Glomerular visceral epithelial cell (primary cell): ENCODE measurements around the gene CTRL.
"Not testable (repeated sequence)": the region's sequence is repeated elsewhere in the genome, so short reads cannot be mapped to it uniquely, and the experiment has no call there.

Source experiments
- DNase-seq: peaks from one replicate; pipeline ENCODE4 v3.0.0-alpha.2; 2016; ENCODE audit errors: extremely low spot score

Gene CTRL

DNA sequence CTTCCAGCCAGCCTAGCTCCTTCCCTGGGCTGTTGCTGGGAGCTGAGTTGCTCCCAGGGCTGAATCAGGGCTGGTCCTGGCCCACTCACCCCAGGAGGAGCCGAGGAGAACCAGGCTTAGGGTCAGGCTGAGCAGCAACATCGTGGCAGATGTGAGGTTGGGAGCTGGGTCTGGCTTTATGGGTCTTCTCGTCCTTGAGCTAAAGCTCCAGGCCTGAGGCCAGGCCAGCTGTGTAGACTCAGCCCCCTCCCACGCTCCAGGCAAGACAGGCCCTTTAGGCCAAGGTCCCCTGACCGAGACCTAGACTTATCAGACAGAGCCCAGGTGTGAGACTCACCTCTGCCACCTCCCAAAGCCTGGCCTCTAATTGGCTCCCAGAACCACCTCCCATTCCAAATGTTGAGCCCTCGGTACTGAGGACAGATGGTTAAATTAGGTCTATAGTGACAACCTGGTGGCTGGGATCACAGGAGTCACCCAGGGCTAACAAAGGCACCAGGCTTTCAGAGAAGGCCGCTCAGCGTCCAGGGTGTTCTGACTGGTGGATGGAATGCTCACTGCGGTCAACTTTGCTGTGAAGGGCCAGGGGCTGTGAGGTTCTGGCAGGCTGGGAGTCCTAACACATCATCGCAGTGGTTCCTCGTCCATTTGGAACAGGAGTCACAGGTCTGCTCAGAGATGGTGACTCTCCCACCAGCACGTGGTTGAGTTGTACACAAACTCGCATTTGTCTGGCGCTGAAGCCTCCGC lies at the start of gene CTRL:
Gene CTRL, minus strand, starts transcription at position 151 of the 750 bp plus-strand sequence. Its CDS starts 10 bp downstream, at position 141.
- DNase-seq: no peak

DNA sequence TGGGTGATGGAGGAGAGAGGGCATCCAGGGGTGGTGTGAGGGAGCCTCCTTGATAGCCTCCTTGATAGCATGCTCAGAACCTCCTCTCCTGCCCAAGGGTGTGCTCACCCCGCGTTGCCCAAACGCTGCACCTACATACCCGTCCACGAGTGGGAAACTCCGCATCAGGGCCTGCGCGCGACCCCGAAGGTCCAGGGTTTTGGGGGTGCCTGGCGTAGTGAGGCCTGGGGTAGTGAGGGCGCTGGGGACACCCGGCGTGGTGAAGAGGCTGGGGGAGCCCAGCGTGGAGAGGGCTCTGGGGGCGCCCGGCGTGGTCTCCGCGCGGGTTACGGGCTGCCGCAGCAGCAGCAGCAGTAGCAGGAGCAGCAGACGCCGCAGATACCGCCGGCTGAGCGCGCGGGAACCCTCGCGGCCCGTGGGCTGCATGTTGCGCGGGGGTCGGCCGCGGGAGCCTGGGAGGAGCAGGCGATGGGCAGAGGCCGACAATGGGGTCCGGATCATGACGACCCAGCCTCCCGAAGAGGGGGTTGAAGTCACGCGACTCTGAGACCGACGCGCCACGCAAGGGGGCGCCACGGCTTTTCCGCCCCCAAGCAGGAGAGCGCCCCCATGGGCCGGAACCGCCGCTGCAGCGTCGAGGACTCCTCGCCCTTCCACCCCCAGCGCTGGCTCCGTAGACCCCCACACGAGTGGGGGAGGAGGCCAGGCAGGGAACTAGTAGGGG lies 48.5 kb upstream of the CTRL start, which contains the start of gene DPEP3:
Gene DPEP3, minus strand, starts transcription at position 545 of the 724 bp plus-strand sequence. Its CDS starts 119 bp downstream, at position 426.
- DNase-seq: no peak

DNA sequence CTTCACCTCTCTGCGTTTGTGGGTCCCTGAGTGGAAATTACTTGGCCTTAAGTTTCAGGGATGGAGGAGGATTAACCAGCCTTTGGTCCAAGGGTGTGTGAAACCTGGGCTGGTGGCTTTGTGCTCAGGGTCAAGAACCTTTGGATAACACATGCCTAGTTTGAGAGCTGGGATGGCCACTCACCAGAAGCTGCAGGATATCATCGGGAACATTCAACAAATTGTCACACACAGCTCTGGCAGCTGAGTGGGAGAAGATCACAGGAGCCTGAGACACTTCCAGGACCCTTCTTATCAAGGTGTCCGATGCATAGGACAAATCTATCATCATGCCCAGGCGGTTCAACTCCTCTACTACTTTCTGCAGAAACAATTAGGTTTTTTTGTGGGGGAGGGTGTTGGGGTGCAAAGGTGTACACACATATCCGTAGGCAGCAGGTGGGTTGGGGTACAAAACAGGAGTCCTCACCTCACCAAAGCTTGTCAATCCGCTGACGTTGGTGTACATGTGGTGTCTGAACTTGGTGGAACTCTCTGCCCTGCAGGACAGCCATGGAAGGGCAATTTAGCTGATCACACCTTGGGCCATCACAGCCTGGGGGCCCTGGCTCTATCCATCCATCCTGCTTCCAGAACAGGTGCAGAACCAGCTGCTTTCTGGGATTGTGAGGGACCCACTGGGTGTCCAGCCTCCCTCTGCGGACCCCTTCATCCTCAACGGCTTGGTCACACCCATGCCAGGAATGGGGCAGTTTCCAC lies 46.0 kb upstream of the CTRL start:
- DNase-seq: no peak

DNA sequence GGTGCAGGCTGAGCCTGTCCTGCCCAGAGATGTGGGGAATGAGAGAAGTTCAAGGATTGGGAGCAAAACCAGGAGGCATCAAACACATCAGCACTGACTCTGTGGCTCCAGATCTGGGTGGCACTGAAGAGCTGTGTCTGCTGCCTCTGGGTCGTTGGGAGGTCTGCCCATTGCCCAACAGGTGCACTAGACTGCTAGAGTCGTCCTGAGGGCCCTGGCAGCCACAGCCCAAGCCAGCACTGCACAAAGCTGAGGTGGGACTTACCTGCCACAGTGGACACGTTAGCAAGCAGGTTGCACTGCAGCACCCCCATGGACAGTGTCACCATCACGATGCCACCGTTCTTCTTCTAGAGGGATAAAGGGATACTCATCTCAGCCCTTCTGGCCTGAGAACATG lies 45.3 kb upstream of the CTRL start:
- no peak for DNase-seq

DNA sequence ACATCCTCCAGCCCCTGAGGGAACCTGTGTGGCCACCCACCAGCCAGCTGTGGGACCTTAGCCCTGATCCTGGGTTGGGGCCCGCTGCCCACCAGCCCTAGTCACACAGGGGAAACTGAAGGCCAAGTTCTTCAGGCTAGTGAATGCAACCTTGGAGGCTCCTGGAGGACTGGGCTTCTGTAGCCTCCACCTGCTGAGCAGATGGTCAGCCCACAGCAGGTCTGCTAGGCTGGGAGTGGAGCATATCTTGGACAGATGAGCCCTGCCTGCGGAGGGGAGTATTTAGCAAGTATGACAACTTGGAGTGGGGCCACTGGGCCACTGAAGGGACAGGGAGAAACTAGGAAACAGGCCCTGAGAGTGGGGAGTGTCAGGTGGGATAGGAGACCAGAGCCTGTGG lies 44.5 kb upstream of the CTRL start:
- no peak for DNase-seq

DNA sequence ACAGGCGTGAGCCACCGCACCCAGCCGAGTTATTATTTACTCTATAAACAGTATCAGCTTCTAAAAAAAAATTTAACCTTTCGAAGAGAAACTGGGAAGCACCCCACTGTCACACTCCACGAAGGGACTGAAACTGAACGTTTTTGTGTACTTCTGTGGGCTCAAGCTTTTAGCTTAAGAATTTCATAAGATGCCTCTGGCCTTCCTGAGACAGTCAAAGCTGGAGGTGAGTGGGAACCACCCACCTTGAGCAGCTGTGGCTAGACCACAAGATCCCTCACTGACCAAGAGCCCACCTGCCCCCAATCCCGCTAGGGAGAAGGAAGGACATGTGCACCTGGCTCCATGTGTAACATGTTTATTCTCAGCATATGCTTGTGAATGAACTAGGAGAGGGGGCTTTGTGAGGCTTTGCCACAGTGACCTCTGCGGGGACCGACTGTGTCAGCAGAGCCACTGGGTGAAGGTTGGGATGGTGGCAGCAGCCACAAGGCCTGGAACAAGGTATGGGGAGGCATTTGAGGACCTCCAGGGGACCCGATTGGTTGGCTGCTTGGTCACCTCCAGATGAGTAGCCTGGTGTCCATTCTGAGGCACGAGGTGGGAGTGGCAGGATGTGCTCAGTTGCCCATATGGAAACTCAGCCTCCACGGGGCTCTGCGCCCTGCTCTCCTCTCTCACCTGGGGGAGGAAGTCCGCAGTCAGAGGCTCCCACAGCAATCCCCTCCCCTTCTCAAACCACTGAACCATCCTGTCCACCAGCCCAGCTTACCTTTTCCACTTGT lies 43.9 kb upstream of the CTRL start:
- DNase-seq: no peak

DNA sequence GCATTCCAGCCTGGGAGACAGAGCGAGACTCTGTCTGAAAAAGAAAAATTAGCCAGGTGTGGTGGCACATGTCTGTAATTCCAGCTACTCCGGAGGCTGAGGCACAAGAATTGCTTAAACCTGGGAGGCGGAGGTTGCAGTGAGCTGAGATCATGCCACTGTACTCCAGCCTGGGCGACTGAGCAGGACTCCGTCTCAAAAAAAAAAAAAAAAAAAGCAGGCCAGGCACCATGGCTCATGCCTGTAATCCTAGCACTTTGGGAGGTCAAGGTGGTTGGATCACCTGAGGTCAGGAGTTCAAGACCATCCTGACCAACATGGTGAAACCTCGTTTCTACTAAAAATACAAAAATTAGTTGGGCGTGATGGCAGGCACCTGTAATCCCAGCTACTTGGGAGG lies 40.6 kb upstream of the CTRL start:
- not testable (repeated sequence) for DNase-seq

DNA sequence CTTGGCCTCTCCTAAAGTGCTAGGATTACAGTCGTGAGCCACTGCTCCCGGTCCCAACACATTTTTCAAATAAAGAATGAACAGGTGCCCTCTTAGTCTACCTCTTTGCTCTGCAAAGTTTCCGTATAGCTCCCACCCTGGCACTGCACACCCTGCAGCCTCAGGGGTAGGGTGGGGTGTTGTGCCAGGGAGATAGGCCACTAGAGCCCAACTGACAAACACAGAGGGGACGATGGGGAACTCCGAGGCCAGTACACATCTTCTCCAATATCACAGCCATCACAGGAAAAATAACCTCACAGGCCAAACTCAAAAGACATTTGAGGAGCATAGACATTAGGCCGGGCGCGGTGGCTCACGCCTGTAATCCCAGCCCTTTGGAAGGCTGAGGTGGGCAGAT lies 39.4 kb upstream of the CTRL start:
- no peak for DNase-seq

DNA sequence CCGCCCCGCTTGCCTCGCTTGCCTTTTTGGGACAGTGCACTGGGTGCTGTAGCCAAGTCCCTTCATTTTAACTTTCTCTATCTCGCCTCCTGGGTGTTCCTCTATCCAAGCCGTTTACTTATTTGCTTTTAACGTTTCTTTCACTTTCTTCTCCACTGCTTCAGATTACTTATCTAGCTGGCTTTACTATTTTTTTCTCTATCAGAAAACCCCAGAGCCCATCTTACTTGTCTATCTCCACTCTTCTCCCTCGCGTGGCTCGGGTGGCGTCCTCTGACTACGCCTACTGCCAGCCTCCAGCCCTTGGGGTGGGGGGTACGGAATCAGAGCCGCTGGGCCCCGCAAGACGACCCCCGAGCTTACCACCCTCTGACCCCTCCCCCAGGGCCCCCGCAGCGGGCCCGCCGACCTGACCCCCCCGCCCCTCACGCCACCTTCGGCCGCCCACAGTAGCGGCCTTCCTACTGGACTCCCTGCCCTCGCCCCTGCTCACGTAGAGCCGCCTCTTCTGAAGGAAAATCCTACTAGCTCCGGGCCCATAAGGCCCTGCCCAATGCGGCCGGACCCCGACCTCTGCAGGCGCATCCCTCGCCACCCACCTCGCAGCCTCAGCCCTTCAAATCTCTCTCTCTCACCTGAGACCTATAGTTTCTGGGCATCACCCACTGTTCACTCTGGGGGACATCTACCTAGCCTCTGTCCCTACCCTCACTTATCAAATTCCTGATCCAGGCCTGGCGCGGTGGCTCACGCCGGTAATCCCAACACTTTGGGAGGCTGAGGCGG lies 37.8 kb upstream of the CTRL start:
- no peak for DNase-seq

DNA sequence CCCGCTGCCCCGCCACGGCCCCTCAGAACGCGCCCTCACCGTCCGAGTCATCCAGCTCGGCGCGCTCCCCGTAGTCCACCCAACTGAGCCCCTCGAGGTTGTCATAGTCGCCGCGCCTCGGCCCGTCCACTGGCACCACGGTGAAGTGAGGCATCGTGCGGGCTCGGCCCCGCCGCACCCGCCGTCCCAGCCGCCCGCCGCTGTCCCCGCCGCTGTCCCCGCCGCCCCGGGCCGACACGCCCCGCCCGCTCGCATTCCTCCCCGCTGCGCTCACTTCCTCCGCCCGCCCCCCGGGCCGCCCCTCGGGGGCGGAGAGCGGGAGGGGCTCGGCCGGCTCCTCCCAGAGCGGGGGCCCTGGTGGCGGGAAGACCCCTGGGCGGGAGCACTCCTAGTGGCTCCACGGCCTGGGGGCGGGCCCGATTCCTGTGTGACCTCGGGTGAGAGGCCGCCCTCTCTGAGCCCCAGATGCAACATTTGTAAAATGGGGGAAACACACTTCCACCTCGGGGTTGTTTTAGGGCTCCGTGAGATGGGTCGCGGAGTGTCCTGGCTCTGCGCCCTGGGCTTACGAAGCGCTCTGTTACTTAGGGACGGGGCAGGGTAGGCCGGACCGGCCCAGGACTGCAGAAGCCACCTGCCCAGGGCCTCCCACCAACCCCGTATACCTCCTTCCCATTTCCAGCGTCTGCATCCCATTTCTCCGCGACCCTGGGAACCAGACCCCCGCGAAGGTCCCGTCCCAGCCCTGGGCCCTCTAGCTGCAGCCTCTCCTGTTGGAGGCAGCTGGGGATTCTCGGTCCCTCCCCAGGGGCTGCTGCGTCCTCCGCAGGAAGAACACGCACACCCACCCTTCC lies 37.0 kb upstream of the CTRL start, which contains the start of gene SLC12A4:
Gene SLC12A4, minus strand, starts transcription at position 238 of the 854 bp plus-strand sequence. Its CDS starts 84 bp downstream, at position 154.
- peak; percentile 83 for DNase-seq

DNA sequence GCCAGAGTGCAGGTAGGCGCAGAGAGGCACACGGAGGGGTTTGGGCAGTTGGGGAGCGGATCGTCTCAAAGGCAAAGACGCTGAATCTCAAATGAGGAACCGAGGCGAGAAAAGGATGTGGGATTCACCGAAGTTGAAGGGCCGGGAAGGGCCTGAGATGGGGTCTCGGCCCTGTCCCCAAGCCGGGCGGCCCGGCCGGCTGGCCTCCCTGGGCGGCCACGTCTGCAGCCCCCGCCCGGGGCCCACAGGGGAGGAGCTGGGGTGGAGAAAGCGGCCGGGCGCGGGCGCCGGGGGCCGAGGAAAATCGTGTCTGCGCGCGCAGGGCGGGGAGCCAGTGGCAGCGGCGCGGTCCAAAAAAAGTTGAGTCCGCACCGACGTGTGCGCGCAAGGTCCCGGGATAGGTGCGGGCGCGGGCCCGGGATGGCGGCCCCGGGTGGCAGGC lies 36.3 kb upstream of the CTRL start:
- DNase-seq: peak; percentile 25

DNA sequence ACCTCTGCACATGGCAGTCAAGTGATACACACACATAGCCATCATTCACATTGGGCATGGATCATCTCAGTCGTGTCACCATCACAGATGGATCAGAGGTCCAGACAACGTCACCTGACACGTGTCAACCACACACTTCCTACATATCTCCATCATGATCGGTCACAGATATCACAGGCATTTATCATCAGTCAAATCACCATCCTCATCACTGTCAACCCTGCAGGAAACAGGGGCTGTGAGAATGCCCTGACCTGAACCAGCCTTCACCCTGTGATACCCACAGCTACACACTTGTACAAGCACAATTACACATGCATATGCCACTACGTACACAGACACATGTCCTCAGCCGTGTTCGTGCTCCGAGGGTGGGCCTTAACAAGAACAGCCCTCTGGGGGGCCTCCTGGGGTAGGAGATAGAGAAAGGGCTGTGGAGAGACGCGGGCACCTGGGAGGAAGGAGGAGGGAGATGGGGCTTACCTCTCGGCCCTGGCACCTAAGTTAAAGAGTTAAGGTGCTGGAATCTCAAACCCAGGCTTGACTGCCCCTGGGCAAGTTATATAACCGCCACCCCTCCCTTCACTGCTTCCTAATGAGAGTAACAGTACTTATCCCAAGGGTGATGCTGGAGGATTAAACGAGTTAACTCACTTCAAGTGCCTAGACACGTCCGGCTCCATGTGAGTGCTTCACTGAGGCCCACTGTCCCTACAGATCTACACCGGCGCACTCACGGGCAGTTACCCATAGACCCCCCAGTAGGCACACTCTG lies 35.7 kb upstream of the CTRL start:
- DNase-seq: no peak

DNA sequence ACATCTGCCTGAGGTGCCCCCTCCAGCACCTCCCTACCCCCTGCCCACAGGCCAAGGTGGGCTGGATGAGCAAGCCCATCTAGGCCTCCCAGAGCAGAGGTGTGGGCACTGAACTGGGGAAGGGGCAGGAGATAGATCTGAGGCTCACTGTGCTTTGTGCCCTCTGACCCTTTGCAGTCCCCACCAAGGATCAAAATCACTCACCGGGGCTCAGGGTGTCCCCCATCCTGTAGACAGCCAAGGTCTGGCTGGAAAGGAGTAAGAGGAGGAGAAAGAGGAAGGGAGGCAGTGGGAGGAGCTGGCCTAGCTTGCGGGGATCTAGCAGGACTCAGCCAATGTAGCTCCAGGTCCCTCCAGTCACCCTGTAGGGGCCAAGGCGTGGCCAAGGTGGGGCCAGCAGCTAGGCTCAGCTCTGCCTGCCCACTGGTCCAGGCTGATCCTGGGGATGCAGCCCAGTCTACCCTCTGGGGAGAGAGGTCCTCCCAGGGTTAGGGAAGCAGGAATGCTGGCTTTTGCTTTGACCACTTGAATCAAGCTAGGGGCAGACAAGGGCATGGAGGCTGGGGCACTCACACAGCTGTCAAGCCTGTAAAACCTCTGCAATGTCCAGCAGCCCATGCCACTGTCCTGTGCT lies 35.0 kb upstream of the CTRL start:
- DNase-seq: peak; percentile 49

DNA sequence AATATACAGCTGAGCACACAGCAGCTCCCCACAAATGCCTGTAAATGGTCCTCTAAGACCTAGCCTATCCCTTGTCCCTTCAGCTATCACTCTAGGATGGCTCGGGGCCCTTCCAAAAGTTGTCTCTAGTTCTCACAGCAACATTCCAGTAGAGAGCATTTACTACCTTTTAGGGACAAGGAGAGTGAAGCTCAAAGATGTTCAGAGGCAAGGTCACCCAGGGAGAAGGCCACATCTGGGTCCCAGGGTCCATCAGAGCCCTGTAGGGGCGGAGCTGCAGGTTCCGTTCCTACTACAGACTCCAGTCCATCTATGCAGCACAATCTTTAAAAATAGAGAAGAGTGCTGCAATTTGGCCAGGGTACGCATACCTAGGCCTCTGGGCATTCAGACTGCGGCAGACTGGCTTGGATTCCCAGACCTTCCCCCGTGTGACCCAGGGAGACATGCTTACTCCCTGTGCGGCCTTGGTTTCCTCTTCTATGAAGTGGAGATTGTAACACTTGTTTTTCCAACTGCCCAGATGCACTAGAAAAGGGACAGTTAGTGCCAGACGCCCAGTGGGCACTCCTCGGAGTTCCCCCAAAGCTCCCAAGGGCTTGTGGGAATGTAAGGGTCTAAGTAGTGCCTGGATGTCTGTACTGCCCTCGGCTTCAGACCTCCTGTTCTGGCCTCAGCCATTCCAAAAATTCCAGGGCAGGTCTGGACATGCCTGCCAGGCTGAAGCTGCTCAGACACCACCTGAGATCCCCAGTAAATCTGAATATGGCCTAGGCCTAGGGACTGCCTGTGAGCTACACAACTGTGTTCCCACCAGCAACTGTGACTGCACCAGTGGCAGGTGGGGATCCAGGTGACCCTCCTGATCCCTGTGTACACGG lies 34.2 kb upstream of the CTRL start:
- DNase-seq: peak; percentile 39

DNA sequence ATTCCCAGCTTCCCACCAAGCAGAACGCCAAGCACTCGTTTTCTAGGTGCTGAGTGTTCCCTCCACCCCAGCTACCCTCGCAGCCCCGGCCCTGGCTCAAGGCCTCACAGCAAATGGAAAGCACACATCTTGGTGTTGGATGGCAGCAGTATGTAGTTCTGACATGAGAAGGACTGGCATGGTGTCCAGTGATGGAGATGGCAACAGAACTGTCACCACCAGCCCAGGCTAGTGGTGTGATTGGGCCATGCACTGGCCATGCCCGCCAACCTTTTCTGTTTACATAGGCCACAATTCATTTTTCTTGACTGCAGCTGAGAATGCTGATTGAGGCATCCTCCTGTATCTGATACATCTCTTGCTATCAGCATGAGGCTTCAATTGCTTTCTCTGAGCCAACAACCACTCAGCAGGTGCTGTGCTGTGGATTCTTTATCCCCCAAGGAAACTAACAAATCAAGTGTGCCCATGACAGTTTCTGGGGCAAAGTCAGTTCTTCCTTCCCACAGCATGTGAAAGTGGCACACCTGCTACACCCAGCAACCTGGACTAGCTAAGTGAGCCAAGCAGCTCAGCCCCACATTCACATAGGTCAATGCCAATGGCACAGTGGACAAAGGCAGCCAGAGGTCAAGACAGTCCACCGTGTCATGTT lies 32.9 kb upstream of the CTRL start:
- no peak for DNase-seq

DNA sequence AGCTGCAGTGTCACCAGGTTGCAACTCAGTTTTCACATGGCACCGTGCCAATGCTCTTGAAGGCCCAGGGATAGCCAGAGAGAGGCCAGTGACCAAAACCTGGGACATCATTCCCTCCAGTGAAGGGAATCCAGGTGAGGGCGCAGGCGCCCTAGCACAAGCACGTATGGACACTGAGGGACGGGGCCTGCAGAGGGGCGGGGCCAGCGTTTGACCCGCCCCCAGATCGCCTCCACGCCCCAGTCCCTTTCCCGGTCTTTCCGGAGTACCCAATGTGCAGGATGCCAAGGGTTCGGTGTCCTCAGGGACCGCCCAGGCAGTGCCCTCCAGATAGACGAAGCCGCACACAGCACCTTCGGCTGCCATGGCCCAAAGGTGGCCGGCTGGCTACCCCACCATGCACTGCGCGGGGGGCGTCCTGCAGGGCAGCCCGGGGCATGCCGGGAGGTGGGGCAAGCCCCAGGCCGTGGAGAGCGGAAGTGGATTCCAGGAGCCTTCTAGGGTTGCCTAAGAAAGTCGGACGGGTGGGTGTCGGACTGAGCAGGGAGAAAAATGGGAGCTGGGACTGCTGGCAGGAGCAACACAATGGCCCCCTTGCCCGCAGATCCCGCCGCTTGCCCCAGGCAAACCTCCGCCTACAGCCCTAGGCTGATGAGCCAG lies 32.1 kb upstream of the CTRL start:
- DNase-seq: no peak
